MM.1S (cell line): ENCODE measurements around the gene GZMH.

Experiments
- EZH2 ChIP-seq: fragments of 300-600 bp; sonication (generic); optimal IDR thresholded peaks from 2 replicates; pipeline ENCODE3; 2017; ENCODE audit warnings: low read depth, mild to moderate bottlenecking, antibody characterized with exemption, low read length, mixed read lengths
- TF ChIP-seq, protein P1 (sequence below): fragments of 300-600 bp; sonication (generic); IDR thresholded peaks from 2 replicates; pipeline ENCODE4 v1.5.1; 2016; ENCODE audit warnings: antibody characterized with exemption, low read length, mixed read lengths

DNA sequence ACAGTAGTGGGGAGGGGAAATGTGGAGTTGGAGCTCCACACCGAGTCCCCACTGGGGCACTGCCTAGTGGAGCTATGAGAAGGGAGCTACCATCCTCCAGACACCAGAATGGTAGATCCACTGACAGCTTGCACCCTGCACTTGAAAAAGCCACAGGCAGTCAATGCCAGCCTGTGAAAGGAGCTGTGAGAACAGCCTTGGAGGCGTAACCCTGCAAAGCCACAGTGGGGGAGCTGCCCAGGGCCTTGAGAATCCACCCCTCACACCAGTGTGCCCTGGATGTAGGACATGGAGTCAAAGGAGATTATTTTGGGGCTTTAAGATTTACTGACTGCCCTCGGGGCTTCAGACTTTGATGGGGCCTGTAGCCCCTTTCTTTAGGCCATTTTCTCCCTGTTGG lies 46.0 kb downstream of the GZMH start:
- TF ChIP-seq EZH2 = no peak
- TF ChIP-seq, protein P1, sequence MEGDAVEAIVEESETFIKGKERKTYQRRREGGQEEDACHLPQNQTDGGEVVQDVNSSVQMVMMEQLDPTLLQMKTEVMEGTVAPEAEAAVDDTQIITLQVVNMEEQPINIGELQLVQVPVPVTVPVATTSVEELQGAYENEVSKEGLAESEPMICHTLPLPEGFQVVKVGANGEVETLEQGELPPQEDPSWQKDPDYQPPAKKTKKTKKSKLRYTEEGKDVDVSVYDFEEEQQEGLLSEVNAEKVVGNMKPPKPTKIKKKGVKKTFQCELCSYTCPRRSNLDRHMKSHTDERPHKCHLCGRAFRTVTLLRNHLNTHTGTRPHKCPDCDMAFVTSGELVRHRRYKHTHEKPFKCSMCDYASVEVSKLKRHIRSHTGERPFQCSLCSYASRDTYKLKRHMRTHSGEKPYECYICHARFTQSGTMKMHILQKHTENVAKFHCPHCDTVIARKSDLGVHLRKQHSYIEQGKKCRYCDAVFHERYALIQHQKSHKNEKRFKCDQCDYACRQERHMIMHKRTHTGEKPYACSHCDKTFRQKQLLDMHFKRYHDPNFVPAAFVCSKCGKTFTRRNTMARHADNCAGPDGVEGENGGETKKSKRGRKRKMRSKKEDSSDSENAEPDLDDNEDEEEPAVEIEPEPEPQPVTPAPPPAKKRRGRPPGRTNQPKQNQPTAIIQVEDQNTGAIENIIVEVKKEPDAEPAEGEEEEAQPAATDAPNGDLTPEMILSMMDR = no peak
